HG02759 (cell line): ENCODE measurements around the gene RBBP8NL.

Source experiments
- ATAC-seq: cut with Tn5 transposase; IDR thresholded peaks from one replicate; pipeline ENCODE4 v1.9.1; 2021; ENCODE audit warnings: mild to moderate bottlenecking, moderate library complexity; ENCODE audit not compliant: unreplicated experiment

The RBBP8NL gene

DNA sequence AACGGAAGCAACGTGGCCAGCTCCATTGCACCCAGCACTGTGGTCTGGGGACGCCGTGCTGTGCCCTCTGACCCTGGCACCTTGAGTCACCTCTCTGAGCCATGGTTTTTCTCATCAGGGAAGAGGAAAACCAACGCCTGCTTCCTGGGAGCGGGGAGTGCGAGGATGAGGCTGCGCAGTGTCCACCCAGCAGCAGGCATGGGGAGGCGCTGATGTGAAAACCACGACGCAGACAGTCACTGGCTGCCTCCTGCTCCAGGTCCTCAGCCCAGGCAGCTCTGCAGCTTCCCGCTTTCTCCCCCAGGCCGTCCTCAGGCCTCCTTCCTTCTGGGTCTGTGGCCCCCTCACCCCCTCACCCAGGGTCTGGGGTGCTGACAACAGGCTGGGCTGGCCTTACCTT, 34.5 kb upstream of the RBBP8NL start:
- ATAC-seq = no peak

DNA sequence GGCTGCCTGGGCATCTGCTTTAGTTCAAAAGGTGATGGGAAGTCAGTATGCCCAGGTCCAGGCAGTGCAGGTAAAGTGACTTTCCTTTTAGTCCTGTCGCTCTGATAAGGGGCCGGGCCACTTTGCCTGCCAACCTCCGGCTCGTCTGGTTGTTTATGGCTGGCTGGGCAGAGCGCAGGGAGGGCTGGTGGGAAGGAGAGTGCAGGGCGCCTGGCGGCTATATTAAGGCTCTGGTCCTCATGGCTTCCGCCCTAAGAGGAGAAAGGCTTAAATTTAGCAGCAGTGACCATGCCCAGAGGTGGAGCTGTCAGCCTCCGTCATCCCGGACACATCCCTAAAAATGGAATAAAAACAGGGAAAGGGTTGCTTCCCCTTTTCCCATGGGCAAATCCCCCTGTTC, 33.8 kb upstream of the RBBP8NL start:
- no peak for ATAC-seq

DNA sequence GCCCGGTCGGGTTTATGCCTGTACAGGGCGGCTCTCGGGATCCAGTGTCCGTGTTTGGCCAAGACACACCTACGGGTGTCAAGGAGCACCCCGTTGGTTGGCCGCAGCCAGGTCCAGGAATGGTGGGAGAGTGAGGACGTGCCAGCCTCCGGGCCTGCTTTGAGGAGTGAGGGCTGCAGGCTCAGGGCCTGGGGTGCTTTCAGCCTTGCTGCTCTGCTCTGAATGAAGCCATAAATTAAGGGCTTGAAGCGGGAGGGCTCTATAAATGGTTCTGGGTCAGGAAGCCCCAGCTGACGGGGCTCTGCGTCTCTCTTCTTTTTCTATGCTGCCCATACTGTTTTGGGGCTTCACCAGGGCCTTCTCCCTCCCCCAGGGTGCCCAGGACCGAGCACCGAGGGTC, 33.3 kb upstream of the RBBP8NL start:
- ATAC-seq = no peak

DNA sequence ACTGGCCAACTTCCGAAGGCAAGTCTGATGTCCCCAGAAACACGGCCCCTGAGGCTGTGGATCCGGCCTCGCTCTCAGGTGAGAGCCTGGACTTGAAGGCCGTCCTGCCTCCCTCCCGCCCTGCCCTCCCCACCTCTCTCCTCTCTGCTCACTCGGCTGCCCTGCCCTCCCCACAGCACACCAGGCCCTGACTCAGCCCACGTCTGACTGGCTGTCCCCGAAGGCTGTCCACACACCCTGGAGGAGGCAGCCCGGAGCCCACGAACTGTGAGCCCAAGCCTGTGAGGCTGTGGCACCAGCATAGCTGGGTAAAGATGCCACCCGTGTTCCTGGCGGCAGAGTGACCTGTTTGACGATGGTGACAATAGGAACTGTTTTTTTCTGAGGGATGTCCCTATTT, 32.1 kb upstream of the RBBP8NL start:
- no peak for ATAC-seq

DNA sequence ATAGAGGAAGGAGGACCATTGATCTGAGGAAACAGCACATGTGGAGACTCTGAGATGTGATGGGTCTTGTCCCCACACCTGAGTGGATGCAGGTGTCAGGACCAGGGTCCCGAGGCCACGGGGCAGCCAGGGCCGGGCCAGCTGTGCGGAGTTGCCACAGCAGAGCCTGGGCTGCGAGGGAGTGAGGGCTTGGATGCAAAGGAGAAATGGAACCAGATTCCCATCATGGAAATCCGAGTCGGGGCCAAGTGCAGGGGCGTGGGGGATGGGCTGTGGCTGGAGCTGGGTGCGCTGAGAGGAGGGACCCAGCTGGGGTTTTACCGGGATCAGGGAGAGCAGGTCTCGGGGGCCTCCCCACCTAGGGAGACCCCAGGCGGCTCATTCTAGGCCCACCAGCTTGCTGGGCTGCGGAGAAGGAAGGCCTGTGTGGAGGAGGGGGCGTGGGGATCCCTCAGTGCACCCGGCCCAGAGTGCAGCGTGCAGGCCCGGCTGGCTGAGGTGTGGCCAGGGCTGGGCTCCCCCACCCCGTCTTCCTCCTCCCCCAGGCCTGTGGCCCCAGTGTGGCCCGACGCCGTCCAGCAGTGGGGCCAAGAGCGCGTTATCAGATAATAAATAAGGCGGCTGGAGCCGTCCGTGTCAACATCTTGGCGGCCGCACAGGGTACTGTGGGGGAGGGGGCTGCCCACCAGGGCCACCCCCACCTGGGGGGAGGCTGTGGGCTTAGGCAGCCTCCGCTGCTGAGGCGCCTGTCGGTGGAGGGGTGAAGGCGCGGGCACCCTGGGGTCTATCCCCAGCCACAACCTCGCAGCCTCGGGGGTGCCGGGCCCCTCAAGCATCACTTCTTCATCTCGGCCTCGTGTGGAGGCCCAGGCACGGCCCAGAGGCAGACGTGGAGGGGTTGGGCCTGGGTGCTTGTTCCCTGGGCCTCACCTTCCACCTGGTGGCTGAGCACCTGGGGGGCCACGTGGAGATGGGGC, 31.2 kb upstream of the RBBP8NL start:
- ATAC-seq = no peak

DNA sequence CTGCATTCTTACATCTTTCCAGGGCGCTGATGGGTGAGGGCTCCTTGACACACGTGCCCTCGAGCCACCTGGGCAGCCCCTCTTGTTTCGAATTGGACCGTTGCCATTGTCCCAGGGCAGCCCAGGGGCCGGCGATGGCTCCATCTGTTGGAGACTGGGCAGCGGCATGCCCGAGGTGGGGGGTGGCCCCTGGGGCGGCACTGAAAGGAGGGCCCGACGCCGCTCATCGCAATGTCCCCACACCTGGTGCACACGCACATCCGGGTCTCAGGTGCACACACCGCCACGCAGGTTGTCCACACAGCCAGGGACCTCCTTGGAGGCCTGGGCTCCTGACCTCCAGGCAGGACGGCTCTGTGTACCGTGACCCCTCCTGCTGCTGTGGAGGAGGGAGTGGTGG, 30.5 kb upstream of the RBBP8NL start:
- no peak for ATAC-seq

DNA sequence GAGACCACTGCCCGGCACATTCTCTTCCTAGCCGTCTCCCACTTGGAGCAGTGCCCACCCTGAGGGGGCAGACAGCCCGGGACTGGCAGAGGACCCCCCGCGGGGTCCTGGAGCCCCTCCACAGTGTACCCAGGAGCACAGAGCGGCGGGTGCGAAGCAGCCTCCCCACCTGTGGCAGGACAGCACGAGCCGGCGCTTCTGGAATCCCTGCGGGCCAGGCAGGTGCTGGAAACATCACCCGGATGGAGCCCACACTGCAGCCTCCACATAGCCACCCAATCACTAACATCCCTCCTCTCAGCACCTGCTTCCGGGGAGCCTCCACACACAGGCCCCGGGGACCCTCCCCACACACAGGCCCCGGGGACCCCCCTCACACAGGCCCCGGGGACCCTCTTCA, 29.8 kb upstream of the RBBP8NL start:
- no peak for ATAC-seq

DNA sequence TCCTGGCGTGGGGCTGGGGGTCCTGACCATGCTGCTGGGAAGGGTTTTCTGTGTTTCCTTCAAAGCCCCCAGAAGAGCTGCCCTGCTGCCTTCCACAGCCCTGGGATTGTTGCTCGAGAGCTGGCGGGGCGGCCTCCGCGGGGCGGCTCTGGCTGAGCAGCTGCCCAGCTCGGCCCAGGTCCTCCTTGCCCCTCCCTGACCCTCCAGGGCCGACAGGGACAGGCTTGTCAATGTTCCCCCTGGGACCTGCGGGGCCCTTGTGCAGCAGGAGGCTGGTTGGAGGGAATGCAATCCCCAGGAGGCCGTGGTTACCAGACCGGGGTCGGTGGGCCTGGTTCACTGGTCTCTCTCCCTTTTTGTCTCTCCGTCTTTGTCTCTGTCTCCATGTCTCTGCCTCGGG, 28.6 kb upstream of the RBBP8NL start:
- no peak for ATAC-seq

DNA sequence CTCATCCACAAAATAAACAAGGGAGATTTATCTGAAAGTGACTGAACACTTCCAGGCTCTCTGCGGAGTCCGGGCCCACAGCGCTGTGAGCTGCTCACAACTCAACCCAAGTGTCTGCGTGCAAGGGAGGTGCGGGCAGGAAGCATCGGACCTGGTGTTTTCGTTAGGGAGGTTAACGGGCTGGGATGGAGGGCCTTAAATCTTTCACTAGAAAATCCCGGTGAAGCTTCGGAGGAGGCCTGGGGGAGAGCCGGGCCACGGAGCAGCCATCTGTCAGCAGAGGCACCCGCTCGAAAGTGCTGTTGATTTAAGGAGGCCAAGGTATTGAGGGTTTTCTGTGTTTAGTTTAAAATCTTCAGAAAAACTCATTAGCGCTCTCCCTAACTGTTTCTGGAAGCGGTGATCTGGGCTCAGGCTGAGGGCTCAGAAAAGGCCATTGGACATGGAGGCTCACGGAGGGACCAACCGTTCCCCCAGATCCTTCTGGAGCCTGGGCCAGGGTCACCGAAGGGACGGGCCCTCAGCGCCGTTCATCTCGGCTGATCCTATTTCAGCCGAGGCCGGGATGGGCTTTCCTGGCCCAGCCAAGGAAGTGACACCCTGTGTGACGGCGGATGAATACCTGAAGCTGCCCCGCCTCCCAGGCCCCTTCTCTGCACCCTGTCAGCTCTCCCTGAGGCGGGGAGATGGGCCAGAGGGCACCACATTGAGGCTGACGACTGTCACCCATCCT, 27.7 kb upstream of the RBBP8NL start:
- no peak for ATAC-seq

DNA sequence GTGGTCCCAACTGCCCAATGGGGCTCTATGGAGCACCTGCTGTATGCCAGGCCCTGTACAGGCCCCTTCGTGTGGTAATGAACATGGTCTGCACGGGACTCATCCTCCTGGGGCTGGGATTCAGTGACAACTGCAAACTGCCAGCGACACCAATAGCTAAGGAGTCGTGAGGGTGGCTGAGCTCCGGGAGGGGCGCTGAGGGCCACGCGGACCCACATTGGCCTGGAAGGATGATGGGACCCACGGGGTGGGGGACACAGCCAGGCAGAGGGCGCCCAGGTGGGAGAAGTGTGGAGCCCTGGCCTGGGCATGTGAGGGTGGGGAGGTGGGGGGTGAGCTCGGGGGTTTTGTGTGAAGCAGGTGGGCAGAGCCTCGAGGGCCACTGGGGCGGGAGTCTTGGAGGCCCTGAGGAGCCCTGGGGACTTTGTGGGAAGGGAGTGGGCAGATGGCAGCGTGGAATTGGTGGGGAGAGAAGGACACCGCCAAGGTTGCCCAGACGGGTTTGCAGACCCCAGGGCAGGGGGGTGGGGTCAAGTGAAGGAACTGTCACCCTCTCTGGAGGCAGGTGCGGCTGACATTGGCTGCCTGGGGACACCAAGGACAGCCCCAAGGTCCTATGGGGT, 26.0 kb upstream of the RBBP8NL start:
- no peak for ATAC-seq

DNA sequence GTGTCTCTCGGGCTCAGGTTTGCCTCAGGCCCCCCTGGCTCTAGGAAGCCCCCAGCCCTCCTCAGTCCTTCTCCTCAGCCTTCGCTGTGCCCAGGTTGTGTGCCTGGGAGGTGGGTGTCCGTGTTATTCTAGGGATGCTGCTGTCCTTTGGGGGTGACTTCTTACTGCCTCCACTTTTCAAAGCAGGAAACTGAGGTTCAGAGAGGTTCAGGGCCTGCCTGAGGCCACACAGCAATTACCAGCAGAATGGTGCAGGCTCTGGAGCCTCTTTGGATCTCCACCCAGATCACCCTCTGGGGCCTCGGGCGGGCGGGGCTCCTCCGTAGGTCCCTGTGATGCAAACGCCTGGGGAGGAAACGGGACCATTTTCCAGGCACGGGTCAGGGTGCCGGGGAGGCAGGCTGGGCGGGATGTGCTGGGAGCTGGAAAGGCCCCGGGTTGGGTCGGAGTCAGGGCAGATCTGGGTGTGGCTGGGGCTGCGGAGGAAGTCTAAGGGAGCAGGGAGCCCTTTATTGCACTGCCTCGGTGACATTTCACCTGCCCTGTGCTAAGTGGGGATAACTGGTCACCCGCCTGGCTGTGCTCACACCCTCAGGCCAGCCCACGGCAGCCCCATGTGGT, 25.2 kb upstream of the RBBP8NL start:
- no peak for ATAC-seq

DNA sequence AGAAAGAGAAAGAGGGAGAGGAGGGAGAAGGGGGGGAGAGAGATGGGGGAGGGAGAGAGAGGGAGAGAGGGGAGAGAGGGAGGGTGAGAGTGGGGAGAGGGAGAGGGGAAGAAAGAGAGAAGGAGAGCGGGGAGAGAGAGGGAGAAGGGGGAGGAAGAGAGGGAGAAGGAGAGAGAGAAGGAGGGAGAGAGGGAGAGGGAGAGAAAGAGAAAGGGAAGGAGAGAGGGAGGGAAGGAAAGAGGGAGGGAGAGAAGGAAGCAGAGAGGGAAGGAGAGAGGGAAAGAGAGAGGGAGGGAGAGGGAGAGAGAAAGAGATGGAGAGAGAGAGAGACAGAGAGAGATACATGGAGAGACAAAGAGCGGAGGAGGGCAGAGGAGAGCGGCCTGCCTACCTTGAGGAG, 24.6 kb upstream of the RBBP8NL start:
- no peak for ATAC-seq

DNA sequence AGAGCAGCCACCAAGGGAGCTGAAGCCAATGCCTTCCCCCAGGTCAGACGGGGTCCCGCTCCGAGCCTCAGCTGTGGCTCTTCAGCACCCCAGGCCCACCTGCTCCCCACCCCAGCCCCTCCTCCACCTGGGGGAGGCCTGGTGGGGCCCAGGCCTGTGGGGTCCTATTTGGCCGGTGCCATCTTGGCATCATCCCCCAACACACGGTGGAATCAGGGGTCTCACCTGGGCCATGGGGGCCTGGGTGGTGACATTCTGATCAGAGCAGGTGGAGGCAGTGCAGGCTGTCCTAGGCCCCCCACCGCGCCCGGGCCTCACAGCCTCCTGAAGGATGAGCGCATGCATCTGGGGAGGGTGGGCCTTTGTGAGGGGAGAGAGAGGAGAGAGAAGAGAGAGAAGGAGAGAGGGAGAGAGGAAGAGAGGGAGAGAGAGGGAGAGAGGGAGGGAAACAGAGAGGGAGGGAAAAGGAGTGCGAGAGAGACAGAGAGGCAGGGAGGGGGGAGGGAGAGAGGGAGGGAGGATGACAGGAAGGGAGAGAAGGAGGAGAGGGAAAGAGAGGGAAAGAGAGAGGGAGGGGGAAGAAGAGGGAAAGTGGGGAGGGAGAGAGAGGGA, 23.9 kb upstream of the RBBP8NL start:
- no peak for ATAC-seq

DNA sequence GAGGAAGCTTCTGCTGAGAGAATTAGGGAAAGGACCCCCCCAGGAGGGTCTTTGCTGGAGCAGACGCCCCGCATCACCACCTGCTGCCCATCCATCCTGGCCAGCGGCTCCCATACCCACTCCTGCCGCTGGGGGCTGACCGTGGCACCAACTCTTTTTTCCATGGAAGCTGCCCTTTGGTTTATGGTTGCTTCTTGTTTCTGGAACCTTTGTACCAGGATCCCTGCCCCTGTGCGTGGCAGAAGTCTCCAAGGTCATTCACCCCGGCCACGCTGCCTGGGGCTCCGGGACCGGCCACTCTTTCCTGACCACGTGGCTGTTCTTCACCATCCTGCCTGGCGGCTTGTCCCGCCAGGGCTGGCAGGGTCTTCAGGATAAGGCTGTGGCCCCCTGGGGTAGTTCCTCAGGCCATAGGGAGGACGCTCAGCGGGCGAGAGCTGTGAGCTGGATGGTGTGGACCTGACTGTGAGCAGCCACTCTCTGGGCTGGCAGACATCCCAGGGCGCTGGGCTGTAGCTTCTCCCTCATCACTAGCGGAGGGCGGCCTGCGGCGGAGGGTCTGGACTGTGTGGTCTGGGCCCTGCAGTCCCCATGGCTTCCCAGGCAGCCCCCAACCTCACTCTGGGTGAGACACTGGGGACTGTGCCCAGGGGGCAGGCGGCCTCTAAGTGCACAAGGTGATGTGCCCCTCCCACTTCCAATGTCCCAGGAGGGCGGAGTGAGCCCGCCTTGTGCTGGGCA, 22.8 kb upstream of the RBBP8NL start:
- no peak for ATAC-seq

DNA sequence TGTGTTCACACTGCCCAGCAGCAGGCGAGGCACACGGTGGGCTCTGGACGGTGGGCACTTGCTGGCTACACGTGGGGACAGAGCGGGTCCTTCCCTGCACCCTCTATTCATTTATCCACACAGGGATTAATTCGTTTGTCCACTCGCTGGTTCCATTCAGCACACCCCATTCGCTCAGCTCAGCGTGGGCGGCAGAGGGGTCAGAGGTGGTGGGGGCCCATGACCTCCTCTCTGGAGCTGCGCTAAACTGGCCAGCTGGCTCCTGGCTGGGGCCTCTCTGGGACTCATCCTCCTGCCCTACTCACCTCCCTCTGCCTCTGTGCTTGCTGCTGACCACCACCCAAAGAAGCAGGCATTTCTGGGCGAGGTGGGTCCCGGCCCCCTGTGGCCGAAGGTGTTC, 21.4 kb upstream of the RBBP8NL start:
- ATAC-seq = no peak

DNA sequence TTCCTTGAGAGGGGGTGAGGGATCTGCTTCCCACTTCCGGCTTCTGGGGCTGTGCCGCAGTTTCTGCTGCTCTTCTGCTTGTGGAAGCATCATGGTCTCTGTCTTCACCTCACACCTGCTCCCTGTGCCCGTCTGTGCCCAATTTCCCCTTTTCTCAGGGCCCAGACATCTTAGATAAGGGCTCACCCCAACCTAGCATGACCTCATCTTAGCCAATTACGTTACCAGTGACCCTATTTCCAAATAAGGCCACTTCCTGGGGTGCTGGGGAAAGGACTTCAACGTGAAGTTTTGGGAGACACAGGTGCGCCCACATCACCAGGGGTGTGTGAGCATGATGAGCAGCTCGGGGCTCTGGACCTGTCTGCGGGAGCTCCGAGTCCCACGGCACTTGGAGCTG, 20.7 kb upstream of the RBBP8NL start:
- no peak for ATAC-seq

DNA sequence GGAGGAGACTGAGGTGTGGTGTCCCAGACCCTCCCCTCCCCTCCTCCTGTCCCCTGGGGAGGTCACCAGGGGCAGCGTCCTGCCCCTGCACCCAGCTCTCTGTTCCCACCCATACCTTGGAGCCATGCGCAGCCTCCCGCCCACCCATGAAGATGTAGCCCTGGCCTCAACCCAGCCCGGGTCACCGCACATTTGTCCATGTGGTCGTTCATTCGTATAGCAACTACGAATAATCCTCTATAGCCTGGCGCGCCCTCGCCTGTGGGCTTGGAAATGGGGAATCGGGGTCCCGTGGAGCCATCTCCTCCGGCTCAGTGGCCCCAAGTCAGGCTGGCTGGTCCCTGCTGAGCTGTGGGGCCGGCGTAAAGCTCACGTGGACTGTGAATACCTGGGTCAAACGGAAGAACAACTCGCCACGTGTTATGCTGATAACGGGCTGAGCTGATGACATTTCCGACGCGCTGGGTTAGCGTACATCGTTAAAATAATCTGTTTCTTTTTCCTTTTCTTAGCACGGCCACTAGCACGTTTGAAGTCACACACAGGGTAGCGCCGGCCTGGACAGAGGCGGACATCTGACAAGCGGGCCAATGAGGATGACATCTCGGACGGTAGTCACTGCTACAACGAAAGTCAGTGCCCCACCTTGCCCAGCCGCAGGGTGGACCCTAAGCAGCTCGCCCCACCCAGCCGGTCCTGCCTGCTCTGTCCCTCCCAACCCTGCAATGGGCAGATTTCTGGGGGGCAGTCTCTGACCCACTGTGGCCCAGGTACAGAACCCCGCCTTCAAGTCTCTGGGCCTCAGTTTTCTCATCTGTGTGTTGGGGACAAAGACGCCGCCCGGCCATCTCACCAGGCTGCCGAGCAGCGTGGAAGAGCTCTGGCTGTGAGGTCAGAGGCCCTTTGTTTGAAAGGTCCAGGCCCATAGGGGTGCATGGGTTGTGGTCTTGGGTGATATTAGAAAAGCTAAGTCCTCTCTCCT, 19.8 kb upstream of the RBBP8NL start:
- ATAC-seq = no peak

DNA sequence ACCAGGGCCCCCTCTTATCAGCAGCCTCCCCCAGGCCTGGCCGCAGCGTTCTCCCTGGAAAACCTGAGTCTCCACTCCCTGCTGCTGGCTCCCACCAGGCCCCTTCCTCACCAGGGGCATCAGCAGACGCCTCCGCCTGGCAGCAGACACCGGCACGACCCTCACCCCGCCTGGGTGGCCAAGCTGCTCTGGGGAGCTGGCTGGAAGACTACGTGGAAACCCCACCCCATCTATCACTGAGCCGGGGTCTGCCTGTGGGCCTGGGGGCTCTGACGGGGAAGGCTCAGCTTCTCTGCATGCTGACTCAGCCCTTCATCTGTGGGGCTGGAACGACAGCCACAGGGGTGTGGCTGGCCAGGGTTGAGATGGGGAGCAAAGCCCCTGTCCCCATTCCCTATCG, 19.1 kb upstream of the RBBP8NL start:
- ATAC-seq = no peak
